Fibroblast of gingiva (primary cell): ENCODE data around the gene NID2.

Source experiments
- DNase-seq: peaks from one replicate; pipeline ENCODE4 v3.0.0-alpha.2; 2011; ENCODE audit warnings: low read depth

The NID2 gene

DNA sequence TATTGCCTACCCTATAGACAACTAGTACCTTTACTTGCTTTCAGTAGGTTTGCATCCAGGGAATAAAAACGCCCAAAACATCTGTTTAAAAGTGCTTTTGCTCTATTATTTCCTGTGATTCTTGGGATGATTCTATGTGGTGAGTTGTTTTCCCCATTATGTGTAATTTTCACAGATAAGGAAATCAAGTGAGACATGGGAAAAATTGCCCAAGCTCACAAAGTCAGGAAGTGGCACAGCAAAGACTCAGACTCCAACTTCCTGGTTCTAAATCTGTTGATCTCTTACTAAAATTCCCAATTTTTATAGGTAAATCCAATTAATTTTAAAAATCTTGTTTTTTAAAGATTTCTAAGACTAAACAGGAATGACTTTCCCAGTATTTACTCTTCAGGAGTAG is 39.0 kb downstream of the NID2 start:
- no peak for DNase-seq

GRCh38 chr14:52026901-52027300 is 42.0 kb downstream of the NID2 start:
- DNase-seq: no peak

GRCh38 chr14:52026017-52026660 is 42.7 kb downstream of the NID2 start:
- DNase-seq: no peak

DNA sequence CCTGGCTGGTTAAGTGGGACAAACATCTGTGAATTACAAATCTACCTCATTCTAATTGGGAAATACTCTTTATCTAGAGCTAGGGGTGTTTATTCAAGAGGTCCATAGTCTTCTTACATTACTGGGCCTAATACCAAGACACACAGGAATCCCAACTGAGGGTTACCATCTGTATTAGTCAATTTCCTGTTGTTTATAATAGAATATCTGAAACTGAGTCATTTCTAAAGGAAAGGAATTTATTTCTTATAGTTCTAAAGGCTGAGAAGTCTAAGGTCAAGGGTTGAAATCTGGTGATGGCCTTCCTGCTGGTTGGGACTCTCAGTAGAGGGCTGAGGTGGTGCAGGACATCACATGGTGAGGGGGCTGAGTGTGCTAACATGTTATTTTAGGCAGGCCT is 43.5 kb downstream of the NID2 start:
- DNase-seq: peak; percentile 91

- peak; percentile 73 for DNase-seq
Observed at GRCh38 chr14:52023518-52023917, 45.3 kb downstream of the NID2 start.

GRCh38 chr14:52021957-52022600 is 46.8 kb downstream of the NID2 start:
- no peak for DNase-seq

DNA sequence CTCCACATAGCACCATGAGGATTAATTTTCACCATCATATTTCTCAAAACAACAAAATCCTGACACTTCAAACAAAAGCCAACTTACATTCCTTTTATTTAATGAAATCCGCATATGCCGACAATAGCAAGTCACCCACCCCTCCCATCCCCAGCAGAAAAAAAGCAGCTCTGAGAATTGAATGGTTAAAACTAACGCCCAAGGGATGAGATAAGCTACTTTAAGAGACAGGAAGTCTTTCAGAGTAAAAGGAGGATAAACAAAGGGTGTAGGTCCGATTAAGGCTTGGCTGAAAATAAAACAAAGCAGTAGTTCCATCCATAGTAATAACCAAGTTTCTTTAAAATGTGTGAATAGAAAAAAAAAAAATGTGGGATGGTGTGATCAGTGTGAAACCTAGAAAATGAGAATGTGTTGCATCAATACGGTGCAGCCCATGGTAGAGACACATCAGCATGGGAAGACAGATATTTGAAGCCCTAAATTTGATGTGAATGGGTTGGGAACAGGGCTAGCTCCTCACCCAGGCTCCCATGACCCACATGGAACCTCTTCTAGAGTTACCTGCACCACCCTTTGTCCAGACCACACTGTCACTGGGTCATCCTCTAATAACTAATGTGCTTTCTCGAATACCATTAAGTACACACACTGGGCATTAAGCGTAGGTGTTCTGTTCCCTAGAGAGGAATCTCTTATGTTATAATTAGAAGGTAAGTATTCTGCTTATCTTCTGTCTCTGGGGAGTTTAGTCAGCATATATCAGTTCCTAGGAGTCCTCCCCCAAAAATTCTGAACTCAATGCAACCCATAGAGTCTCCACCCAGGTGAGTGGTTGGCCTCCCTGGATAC is 47.8 kb downstream of the NID2 start:
- DNase-seq: no peak

- DNase-seq: no peak
Observed at GRCh38 chr14:52020161-52020714, 48.6 kb downstream of the NID2 start.

DNA sequence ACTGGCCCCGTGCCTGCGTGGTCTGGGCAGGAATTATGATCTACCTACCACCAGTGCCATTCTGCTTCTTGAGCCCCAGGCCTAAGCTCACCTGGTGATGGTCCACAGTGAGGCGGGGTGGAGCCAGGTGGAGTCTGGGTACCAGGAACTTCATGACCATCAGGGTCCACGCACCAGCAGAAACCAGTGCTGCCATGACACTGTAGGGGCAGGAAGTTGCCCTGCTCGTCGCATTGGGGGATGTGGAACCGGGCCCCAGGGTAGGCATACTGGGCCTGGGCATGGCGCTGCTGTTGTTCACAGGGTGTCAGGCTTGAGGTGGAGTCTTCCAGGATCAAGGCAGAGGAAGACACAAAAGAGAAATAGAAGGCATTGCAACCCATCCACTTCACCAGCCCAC is 49.9 kb downstream of the NID2 start:
- DNase-seq: no peak

DNA sequence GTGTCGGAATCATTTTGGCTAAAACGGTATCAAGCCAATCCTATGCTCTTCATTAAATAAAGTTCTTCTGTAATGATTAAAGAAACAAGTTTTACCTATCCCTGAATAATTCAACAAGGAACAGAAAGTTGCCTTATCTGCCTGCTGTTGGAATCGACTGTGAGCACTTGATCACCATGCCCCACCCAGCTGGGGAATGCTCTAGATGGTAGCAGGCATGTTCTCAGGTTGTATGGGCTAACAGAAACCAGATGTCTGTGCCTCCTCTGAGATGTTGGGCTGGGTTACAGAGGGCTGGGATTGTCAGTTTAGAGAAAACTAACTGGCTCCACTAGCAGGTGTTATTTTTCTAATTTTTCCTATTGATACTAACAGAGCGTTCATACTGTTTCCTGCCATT is 50.6 kb downstream of the NID2 start:
- no peak for DNase-seq

DNA sequence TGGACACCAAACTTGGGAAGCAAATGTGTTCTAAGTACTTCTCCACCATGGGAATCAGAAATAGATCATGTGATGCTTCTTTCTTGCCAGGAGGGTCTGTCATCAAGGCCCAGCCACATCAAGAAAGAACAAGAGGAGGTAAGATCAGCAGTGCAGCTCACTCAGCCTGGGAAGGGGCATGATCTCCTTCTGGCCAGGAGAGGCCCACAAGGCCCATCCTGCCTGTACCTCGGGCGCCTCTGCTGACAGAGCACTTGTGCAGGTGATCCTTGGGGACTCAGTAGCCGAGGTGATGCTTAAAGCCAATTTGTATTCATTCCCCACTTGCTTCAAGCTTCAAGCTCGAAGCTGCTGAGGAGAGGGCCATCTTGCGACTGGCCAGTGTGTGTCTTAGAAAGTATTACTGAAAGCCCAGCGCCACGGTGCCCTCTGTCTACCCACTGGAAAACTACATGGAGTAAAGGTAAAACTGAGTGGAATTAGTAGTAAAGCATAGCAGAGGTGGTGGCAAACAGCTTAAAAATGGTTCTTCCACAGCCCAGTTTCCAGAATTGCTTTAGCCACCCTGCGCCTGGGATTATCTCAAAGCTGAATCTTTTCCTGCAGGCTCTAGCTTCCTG is 53.3 kb downstream of the NID2 start:
- no peak for DNase-seq

DNA sequence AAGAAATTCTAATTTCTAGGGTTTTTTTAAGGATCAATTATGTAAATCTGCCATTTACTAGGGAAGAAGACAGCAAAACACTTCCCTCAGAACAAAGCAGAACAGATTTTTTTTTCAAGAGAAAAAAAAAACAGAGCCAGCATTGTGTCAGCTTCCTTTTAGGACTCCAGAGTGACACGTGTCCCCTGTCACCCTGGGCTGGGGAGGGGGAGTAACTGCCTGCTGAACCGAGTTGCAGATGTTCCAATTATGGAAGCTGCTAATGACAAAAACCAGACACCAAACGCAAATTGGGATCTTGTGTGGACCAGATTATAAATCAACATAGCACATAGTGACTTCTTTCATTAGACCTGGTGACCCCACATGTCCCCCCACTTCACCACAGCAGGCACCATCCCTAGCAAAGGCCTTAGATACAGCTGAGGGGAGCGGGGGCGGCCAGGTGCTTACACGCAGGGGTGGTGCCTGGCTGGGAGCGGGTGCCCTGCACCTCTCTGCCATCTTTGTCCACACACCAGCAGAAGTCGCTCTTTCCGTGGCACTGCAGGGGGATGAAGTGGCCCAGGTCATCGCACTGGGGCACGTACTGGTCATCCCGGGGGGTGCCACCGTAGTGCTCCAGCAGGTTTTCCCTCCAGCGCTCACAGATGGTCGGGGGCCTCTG is 54.1 kb downstream of the NID2 start:
- no peak for DNase-seq

DNA sequence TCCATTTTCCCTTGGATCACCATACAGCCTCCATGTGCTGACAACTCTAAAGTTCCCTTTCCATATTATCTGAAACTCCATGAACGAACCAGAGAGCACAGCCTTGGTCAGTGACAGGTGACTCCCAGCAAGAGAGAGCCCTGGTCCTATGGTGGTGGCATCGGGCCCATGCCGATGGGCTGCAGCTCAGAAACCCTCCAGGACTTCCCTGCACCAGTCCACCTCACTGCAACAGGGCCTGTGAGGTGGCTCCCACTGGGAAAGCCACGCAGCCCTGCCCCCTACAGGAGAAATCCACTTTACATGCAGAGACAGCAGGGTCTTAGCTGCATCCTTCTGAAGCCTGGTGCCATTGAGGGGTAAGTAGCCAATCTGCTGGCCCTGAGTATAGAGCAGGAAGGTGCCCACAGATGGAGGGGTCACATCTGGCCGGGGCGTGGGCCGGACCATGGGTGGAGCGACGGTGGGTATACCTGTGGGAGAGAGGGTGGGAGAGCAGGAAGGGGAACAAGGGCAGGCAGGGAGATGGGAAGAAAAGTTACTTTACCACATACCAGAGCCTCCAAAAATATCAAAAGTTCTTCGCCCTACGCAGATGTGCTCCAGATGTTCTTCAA is 54.8 kb downstream of the NID2 start:
- DNase-seq: no peak

- peak; percentile 97 for DNase-seq
Observed at GRCh38 chr14:52012635-52013034, 56.2 kb downstream of the NID2 start.

DNA sequence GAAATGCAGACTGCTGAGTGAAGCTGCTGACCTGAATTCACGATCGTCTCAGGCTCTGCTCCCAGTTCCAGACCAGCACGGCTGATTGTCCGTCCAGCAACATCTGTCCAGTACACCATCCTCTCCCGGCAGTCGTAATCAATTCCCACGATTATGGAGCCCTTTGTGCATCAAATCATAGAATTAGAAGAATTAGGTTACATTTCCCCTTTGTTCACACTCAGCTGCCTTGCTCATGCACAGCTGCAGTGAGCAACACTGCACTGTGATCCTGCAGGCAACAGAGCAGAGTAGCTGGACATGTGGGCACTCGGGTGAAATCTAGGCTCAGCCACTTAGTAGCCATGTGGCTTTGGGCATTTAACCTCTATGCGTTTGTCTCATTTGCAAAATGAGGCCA is 57.3 kb downstream of the NID2 start:
- DNase-seq: no peak

DNA sequence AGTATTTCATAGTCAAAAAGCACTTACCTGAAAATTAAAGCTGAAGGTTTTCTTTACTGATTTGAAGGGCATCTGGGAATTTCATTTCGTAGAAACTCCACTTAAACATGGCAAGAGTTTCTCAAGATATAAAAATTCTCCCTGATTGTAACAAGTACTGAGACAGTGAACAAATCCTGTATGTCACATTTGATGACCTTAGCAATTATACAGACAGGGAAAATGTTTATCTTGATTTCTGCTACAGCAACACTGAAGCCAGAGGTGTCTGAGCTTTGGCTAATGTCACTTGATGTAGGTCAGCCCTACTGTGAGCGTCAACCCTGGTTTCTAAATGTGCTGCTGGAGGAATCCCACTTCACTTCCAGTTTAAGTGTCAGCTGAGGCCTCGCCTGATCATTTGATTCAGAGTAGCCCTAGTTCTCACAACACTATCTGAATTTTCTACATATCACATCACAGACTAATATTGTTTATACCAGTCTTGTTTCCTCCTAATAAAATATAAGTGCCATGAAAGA is 58.6 kb downstream of the NID2 start:
- DNase-seq: no peak

GRCh38 chr14:52008136-52008535 is 60.7 kb downstream of the NID2 start:
- DNase-seq: no peak

- no peak for DNase-seq
Observed at GRCh38 chr14:52007637-52008036, 61.2 kb downstream of the NID2 start.

DNA sequence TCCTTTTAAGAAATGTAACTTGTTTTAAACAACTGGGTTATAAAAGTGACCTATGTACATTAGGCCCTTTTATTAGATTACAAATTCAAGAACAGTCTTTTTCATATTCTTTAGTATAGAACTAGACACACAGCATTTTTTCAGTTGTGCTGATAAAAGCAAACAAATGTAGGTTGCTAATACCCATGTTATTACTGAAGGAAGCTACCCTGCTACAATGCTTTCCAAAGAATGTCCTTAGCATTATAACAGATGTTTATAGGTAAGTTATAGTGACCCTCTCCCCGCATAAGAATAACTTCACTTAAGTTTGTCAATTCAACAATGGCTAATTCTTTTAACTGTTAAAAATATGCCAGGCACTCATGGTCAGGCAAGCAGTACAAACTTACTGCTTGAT is 61.6 kb downstream of the NID2 start:
- DNase-seq: no peak

DNA sequence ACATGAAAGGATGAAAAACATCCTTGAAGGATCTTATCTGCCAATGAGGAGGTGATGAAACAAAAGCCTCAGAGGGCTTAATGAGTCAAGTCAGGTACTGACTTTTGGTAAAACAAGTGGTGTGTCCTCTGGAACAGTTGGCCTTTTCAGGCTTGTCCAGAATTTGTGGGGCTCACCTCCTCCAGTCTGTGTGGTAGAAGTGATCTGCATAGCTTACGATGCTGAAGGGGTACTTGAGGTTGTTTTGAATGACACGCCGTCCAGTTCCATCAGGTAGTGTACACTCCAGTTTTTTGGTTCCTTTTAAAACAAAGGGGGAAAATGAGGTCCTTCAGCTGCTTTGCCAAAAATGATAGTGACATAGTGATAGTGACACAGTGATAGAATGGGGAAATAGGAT is 62.5 kb downstream of the NID2 start:
- DNase-seq: no peak

GRCh38 chr14:52005625-52006024 is 63.2 kb downstream of the NID2 start:
- no peak for DNase-seq
